Measurements from ENCODE around the gene CFAP77. TPM values are rescaled to one million over a fixed set of nuclear protein-coding genes. Genes with fewer than 3 reads are reported as not detected.

CFAP77 gene
- total RNA-seq, 1 donor from 2014 or later = not detected

- no peak overlapping the region for H3K4me3 ChIP-seq (ENCODE audit: low read depth, low read length)
- H3K36me3 ChIP-seq (ENCODE audit: control insufficient read depth, insufficient read depth, low read length) = no peaks in the 10 kb centered on the region
- no peak for DNase-seq (ENCODE audit: low read depth)
- peaks cover 1% of the 10 kb centered on the region for H3K27me3 ChIP-seq (ENCODE audit: control insufficient read depth, insufficient read depth, low read length)
- no peak for FAIRE-seq
- TF ChIP-seq, protein P1, sequence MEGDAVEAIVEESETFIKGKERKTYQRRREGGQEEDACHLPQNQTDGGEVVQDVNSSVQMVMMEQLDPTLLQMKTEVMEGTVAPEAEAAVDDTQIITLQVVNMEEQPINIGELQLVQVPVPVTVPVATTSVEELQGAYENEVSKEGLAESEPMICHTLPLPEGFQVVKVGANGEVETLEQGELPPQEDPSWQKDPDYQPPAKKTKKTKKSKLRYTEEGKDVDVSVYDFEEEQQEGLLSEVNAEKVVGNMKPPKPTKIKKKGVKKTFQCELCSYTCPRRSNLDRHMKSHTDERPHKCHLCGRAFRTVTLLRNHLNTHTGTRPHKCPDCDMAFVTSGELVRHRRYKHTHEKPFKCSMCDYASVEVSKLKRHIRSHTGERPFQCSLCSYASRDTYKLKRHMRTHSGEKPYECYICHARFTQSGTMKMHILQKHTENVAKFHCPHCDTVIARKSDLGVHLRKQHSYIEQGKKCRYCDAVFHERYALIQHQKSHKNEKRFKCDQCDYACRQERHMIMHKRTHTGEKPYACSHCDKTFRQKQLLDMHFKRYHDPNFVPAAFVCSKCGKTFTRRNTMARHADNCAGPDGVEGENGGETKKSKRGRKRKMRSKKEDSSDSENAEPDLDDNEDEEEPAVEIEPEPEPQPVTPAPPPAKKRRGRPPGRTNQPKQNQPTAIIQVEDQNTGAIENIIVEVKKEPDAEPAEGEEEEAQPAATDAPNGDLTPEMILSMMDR (IDR thresholded peaks at IDR 0.05; ENCODE audit: insufficient read depth, low read length, severe bottlenecking) = no peak
Measured at GRCh38 chr9:132514821-132515220, 104.8 kb downstream of the CFAP77 start.

GRCh38 chr9:132516301-132516700 is 106.3 kb downstream of the CFAP77 start:
- no peak for FAIRE-seq

GRCh38 chr9:132516911-132517310 is 106.9 kb downstream of the CFAP77 start:
- no peak overlapping the region for H3K4me3 ChIP-seq (ENCODE audit: low read depth, low read length)
- DNase-seq (ENCODE audit: low read depth) (no peak), FAIRE-seq (no peak)
- TF ChIP-seq, protein P1 (IDR thresholded peaks at IDR 0.05; ENCODE audit: insufficient read depth, low read length, severe bottlenecking) = no peak
- H3K27me3 ChIP-seq (ENCODE audit: control insufficient read depth, insufficient read depth, low read length) = peaks cover 1% of the 10 kb centered on the region
- no peaks in the 10 kb centered on the region for H3K36me3 ChIP-seq (ENCODE audit: control insufficient read depth, insufficient read depth, low read length)

More at GRCh38 chr9:132516301-132516700, 106.3 kb downstream of the CFAP77 start:
- Histone ChIP-seq H3K27me3 (ENCODE audit: control insufficient read depth, insufficient read depth, low read length) (peaks cover 1% of the 10 kb centered on the region), H3K4me3 (ENCODE audit: low read depth, low read length) (no peak overlapping the region), H3K36me3 (ENCODE audit: control insufficient read depth, insufficient read depth, low read length) (no peaks in the 10 kb centered on the region)
- DNase-seq (ENCODE audit: low read depth) = no peak
- TF ChIP-seq, protein P1 (IDR thresholded peaks at IDR 0.05; ENCODE audit: insufficient read depth, low read length, severe bottlenecking) = no peak

- TF ChIP-seq, protein P1 (IDR thresholded peaks at IDR 0.05; ENCODE audit: insufficient read depth, low read length, severe bottlenecking) = no peak
- no peaks in the 10 kb centered on the region for H3K36me3 ChIP-seq (ENCODE audit: control insufficient read depth, insufficient read depth, low read length)
- H3K27me3 ChIP-seq (ENCODE audit: control insufficient read depth, insufficient read depth, low read length) = peaks cover 1% of the 10 kb centered on the region
- FAIRE-seq (no peak), DNase-seq (ENCODE audit: low read depth) (no peak)
- H3K4me3 ChIP-seq (ENCODE audit: low read depth, low read length) = no peak overlapping the region
Measured at GRCh38 chr9:132517815-132518550, 108.0 kb downstream of the CFAP77 start.

GRCh38 chr9:132518626-132519025 is 108.6 kb downstream of the CFAP77 start:
- no peak for DNase-seq (ENCODE audit: low read depth)
- TF ChIP-seq, protein P1 (IDR thresholded peaks at IDR 0.05; ENCODE audit: insufficient read depth, low read length, severe bottlenecking) = no peak
- Histone ChIP-seq H3K4me3 (ENCODE audit: low read depth, low read length) (no peak overlapping the region), H3K27me3 (ENCODE audit: control insufficient read depth, insufficient read depth, low read length) (peaks cover 1% of the 10 kb centered on the region), H3K36me3 (ENCODE audit: control insufficient read depth, insufficient read depth, low read length) (no peaks in the 10 kb centered on the region)
- FAIRE-seq = no peak

DNA sequence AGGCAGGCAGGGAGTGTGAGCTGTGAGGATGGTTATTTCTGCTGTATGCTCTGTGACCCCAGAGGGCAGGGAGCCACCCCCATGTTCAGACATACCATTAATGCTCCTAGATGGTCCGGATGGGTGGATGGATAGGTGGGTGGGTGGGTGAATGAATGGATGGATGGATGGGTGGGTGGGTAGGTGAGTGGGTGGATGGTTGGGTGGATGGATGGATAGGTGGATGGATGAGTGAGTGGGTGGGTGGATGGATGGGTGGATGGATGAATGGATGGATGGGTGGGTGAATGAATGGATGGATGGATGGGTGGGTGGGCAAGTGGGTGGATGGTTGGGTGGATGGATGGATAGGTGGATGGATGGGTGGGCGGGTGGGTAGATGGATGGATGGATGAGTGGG is 109.0 kb downstream of the CFAP77 start:
- Histone ChIP-seq H3K27me3 (ENCODE audit: control insufficient read depth, insufficient read depth, low read length) (peaks cover 1% of the 10 kb centered on the region), H3K36me3 (ENCODE audit: control insufficient read depth, insufficient read depth, low read length) (no peaks in the 10 kb centered on the region), H3K4me3 (ENCODE audit: low read depth, low read length) (no peak overlapping the region)
- FAIRE-seq = no peak
- DNase-seq (ENCODE audit: low read depth) = no peak
- TF ChIP-seq, protein P1 (IDR thresholded peaks at IDR 0.05; ENCODE audit: insufficient read depth, low read length, severe bottlenecking) = no peak

Data from bronchial epithelial cell (primary cell).